Measurements from ENCODE around the gene ITGAD. TPM values are rescaled to one million over a fixed set of nuclear protein-coding genes. Genes with fewer than 3 reads are reported as not detected.

The ITGAD gene
- total RNA-seq, 1 experiment from 2014 or later: not detected

- H3K27ac ChIP-seq: no peak overlapping the region
- H3K36me3 ChIP-seq: no peaks in the 10 kb centered on the region
- DNase-seq: no peak
These were observed 12.9 kb upstream of the ITGAD start for GRCh38 chr16:31380201-31380600.

GRCh38 chr16:31382485-31383161 is 10.5 kb upstream of the ITGAD start:
- Histone ChIP-seq H3K4me1 (no peaks in the 10 kb centered on the region), H3K9me3 (replicated peaks) (no peaks in the 10 kb centered on the region), H3K27ac (no peak overlapping the region), H3K36me3 (no peaks in the 10 kb centered on the region), H3K27me3 (no peaks in the 10 kb centered on the region), H3K4me3 (no peak overlapping the region)
- DNase-seq: peak; percentile 62 to 75

More at GRCh38 chr16:31380201-31380600, 12.9 kb upstream of the ITGAD start:
- Histone ChIP-seq H3K4me1 (no peaks in the 10 kb centered on the region), H3K9me3 (replicated peaks) (no peaks in the 10 kb centered on the region), H3K4me3 (no peak overlapping the region), H3K27me3 (no peaks in the 10 kb centered on the region)

- Histone ChIP-seq H3K9me3 (replicated peaks) (no peaks in the 10 kb centered on the region), H3K27me3 (no peaks in the 10 kb centered on the region), H3K36me3 (no peaks in the 10 kb centered on the region), H3K4me3 (no peak overlapping the region), H3K4me1 (no peaks in the 10 kb centered on the region), H3K27ac (no peak overlapping the region)
- DNase-seq: no peak
These were observed 7.5 kb upstream of the ITGAD start for GRCh38 chr16:31385680-31386079.

GRCh38 chr16:31386157-31386984 is 6.8 kb upstream of the ITGAD start:
- Histone ChIP-seq H3K36me3 (no peaks in the 10 kb centered on the region), H3K27ac (no peak overlapping the region), H3K9me3 (replicated peaks) (no peaks in the 10 kb centered on the region), H3K27me3 (no peaks in the 10 kb centered on the region), H3K4me1 (no peaks in the 10 kb centered on the region), H3K4me3 (no peak overlapping the region)
- DNase-seq: no peak

- no peaks in the 10 kb centered on the region for H3K36me3 ChIP-seq
- no peaks in the 10 kb centered on the region for H3K9me3 ChIP-seq (replicated peaks)
- H3K27me3 ChIP-seq: no peaks in the 10 kb centered on the region; the same call in 1 of the 2 replicates
- DNase-seq: no peak
- H3K27ac ChIP-seq: no peak overlapping the region
- H3K4me3 ChIP-seq: no peak overlapping the region
- no peaks in the 10 kb centered on the region for H3K4me1 ChIP-seq
These were observed 4.6 kb upstream of the ITGAD start for GRCh38 chr16:31388535-31388934.

- no peak for DNase-seq
- Histone ChIP-seq H3K27me3 (no peaks in the 10 kb centered on the region; the same call in 1 of the 2 replicates), H3K4me1 (no peaks in the 10 kb centered on the region), H3K27ac (no peak overlapping the region), H3K9me3 (replicated peaks) (no peaks in the 10 kb centered on the region), H3K4me3 (no peak overlapping the region), H3K36me3 (no peaks in the 10 kb centered on the region)
These were observed 2.6 kb upstream of the ITGAD start for GRCh38 chr16:31390504-31391041.

GRCh38 chr16:31395647-31396046 is 2.5 kb downstream of the ITGAD start:
- no peak for DNase-seq
- H3K27ac ChIP-seq: no peak overlapping the region
- H3K36me3 ChIP-seq: no peaks in the 10 kb centered on the region
- H3K4me3 ChIP-seq: no peak overlapping the region
- H3K9me3 ChIP-seq (replicated peaks): no peaks in the 10 kb centered on the region
- H3K27me3 ChIP-seq: no peaks in the 10 kb centered on the region; the same call in 1 of the 2 replicates
- H3K4me1 ChIP-seq: no peaks in the 10 kb centered on the region

GRCh38 chr16:31397096-31397660 is 4.0 kb downstream of the ITGAD start:
- Histone ChIP-seq H3K27ac (no peak overlapping the region), H3K36me3 (no peaks in the 10 kb centered on the region), H3K9me3 (replicated peaks) (no peaks in the 10 kb centered on the region), H3K27me3 (no peaks in the 10 kb centered on the region; the same call in 1 of the 2 replicates), H3K4me1 (no peaks in the 10 kb centered on the region), H3K4me3 (no peak overlapping the region)
- no peak for DNase-seq

GRCh38 chr16:31397701-31398100 is 4.6 kb downstream of the ITGAD start:
- DNase-seq: no peak
- Histone ChIP-seq H3K9me3 (replicated peaks) (no peaks in the 10 kb centered on the region), H3K27ac (no peak overlapping the region), H3K4me1 (no peaks in the 10 kb centered on the region), H3K27me3 (no peaks in the 10 kb centered on the region; the same call in 1 of the 2 replicates), H3K4me3 (no peak overlapping the region), H3K36me3 (no peaks in the 10 kb centered on the region)

- Histone ChIP-seq H3K4me3 (no peak overlapping the region), H3K9me3 (replicated peaks) (no peaks in the 10 kb centered on the region), H3K4me1 (no peaks in the 10 kb centered on the region), H3K27me3 (no peaks in the 10 kb centered on the region), H3K27ac (no peak overlapping the region), H3K36me3 (no peaks in the 10 kb centered on the region)
- DNase-seq: no peak
These were observed 7.1 kb downstream of the ITGAD start for GRCh38 chr16:31400191-31400590.

- H3K4me1 ChIP-seq: no peaks in the 10 kb centered on the region
- H3K36me3 ChIP-seq: no peaks in the 10 kb centered on the region
- no peak for DNase-seq
- H3K27ac ChIP-seq: no peak overlapping the region
- H3K4me3 ChIP-seq: no peak overlapping the region
- no peaks in the 10 kb centered on the region for H3K9me3 ChIP-seq (replicated peaks)
- no peaks in the 10 kb centered on the region for H3K27me3 ChIP-seq
These were observed 8.3 kb downstream of the ITGAD start for GRCh38 chr16:31401436-31401835.

- H3K9me3 ChIP-seq (replicated peaks): no peaks in the 10 kb centered on the region
- no peak for DNase-seq
- H3K36me3 ChIP-seq: no peaks in the 10 kb centered on the region
- no peaks in the 10 kb centered on the region for H3K4me1 ChIP-seq
- no peak overlapping the region for H3K27ac ChIP-seq
- H3K27me3 ChIP-seq: no peaks in the 10 kb centered on the region
- no peak overlapping the region for H3K4me3 ChIP-seq
These were observed 9.6 kb downstream of the ITGAD start for GRCh38 chr16:31402687-31403086.

GRCh38 chr16:31403590-31404352 is 10.6 kb downstream of the ITGAD start:
- no peak overlapping the region for H3K27ac ChIP-seq
- no peaks in the 10 kb centered on the region for H3K4me1 ChIP-seq
- no peaks in the 10 kb centered on the region for H3K36me3 ChIP-seq
- H3K27me3 ChIP-seq: 0 out of 2 replicates have a peak, but pooled peaks cover 2% of the 10 kb centered on the region
- H3K9me3 ChIP-seq (replicated peaks): no peaks in the 10 kb centered on the region
- no peak for DNase-seq
- H3K4me3 ChIP-seq: peak overlapping the region; percentile 46

- Histone ChIP-seq H3K4me3 (peak overlapping the region; percentile 46), H3K4me1 (no peaks in the 10 kb centered on the region), H3K36me3 (no peaks in the 10 kb centered on the region), H3K27ac (no peak overlapping the region), H3K9me3 (replicated peaks) (no peaks in the 10 kb centered on the region), H3K27me3 (0 out of 2 replicates have a peak, but pooled peaks cover 2% of the 10 kb centered on the region)
- peak; percentile 22 to 50 for DNase-seq
These were observed 11.4 kb downstream of the ITGAD start for GRCh38 chr16:31404353-31405064.

Data from SJCRH30 (cell line).